ENCODE data around the gene SGPP2. TPM values are rescaled to one million over a fixed set of nuclear protein-coding genes. Genes with fewer than 3 reads are reported as not detected.
"Not testable (repeated sequence)": the region's sequence is repeated elsewhere in the genome, so short reads cannot be mapped to it uniquely, and the experiment has no call there.

SGPP2 gene
- total RNA-seq, 1 donor from 2014 or later, result 0.20 TPM

- TF ChIP-seq EZH2 (IDR thresholded peaks at IDR 0.05; ENCODE audit: insufficient read depth, low read length), result no peak
- peak; percentile 17 for TF ChIP-seq CTCF (IDR thresholded peaks at IDR 0.05; ENCODE audit: insufficient read depth, low read depth, low read length)
- Histone ChIP-seq H3K36me3 (ENCODE audit: insufficient read depth, low read length) (peaks cover 3% of the 10 kb centered on the region), H3K27me3 (ENCODE audit: insufficient read depth, low read length) (no peaks in the 10 kb centered on the region), H3K4me3 (ENCODE audit: insufficient read depth, low read depth, low read length) (no peak overlapping the region), H3K9me3 (ENCODE audit: insufficient read depth, low read depth, low read length) (no peaks in the 10 kb centered on the region), H3K4me2 (ENCODE audit: low read length) (no peak overlapping the region), H3K27ac (ENCODE audit: low read depth, low read length) (no peak overlapping the region), H3K4me1 (ENCODE audit: insufficient read depth, low read length) (no peaks in the 10 kb centered on the region), H3K9ac (ENCODE audit: low read length) (no peak overlapping the region), H3K79me2 (ENCODE audit: insufficient read depth, low read length) (peaks cover 23% of the 10 kb centered on the region), H4K20me1 (ENCODE audit: insufficient read depth, low read length) (peaks cover 18% of the 10 kb centered on the region), H2AFZ (ENCODE audit: low read depth, low read length) (no peak overlapping the region)
- Mint-ChIP-seq H3K4me3 (ENCODE audit: unreplicated experiment) (no peak overlapping the region), H3K4me1 (ENCODE audit: low read depth, unreplicated experiment) (peaks cover 3% of the 10 kb centered on the region), H3K27me3 (ENCODE audit: low read depth, unreplicated experiment) (no peaks in the 10 kb centered on the region), H3K27ac (ENCODE audit: unreplicated experiment) (no peak overlapping the region), H3K9me3 (ENCODE audit: unreplicated experiment) (peaks cover 4% of the 10 kb centered on the region), H3K36me3 (ENCODE audit: low read depth, unreplicated experiment) (peaks cover 20% of the 10 kb centered on the region)
- FAIRE-seq, result no peak
- no peak for DNase-seq (ENCODE audit: low read depth)
These were observed 158.6 kb downstream of the SGPP2 start for GRCh38 chr2:222582928-222583327.

GRCh38 chr2:222584589-222584988 lies 160.2 kb downstream of the SGPP2 start:
- not testable (repeated sequence) for H3K9ac ChIP-seq (ENCODE audit: low read length); DNase-seq (ENCODE audit: low read depth); H3K27me3 ChIP-seq (ENCODE audit: insufficient read depth, low read length); H3K27ac ChIP-seq (ENCODE audit: low read depth, low read length); H3K4me1 ChIP-seq (ENCODE audit: insufficient read depth, low read length); FAIRE-seq; H3K36me3 ChIP-seq (ENCODE audit: insufficient read depth, low read length); H3K4me3 ChIP-seq (ENCODE audit: insufficient read depth, low read depth, low read length); H3K27me3 Mint-ChIP-seq (ENCODE audit: low read depth, unreplicated experiment); H3K4me3 Mint-ChIP-seq (ENCODE audit: unreplicated experiment); H3K4me1 Mint-ChIP-seq (ENCODE audit: low read depth, unreplicated experiment); H3K27ac Mint-ChIP-seq (ENCODE audit: unreplicated experiment); H3K4me2 ChIP-seq (ENCODE audit: low read length); H3K9me3 ChIP-seq (ENCODE audit: insufficient read depth, low read depth, low read length); H3K9me3 Mint-ChIP-seq (ENCODE audit: unreplicated experiment); H2AFZ ChIP-seq (ENCODE audit: low read depth, low read length)
- Histone ChIP-seq H3K79me2 (ENCODE audit: insufficient read depth, low read length) (peaks cover 23% of the 10 kb centered on the region), H4K20me1 (ENCODE audit: insufficient read depth, low read length) (peaks cover 18% of the 10 kb centered on the region)
- H3K36me3 Mint-ChIP-seq (ENCODE audit: low read depth, unreplicated experiment), result peaks cover 20% of the 10 kb centered on the region

DNA sequence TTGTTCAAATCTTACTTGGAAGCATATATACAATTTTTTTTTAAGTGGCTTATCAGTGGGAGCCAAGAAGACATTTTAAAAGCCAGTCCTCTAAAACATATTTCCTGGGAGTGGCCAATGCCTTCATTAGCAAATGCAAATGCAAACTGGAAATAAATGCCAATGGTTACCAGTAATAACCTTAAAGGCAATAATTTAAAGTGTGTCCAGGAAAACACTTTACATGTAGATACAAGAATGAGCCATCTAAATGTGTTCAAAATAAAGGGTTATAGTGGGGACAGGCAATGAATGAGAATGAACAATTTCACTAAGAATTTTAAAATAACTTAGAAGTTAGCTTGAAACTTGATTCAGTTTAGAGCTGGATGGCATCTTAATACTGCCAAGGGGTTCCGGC lies 167.3 kb downstream of the SGPP2 start:
- H3K27ac ChIP-seq (ENCODE audit: low read depth, low read length), result no peak overlapping the region
- no peaks in the 10 kb centered on the region for H4K20me1 ChIP-seq (ENCODE audit: insufficient read depth, low read length)
- H3K4me1 Mint-ChIP-seq (ENCODE audit: low read depth, unreplicated experiment), result peaks cover 10% of the 10 kb centered on the region
- H3K9ac ChIP-seq (ENCODE audit: low read length), result no peak overlapping the region
- H3K4me2 ChIP-seq (ENCODE audit: low read length), result no peak overlapping the region
- H3K9me3 ChIP-seq (ENCODE audit: insufficient read depth, low read depth, low read length), result no peaks in the 10 kb centered on the region
- no peaks in the 10 kb centered on the region for H3K27me3 ChIP-seq (ENCODE audit: insufficient read depth, low read length)
- peaks cover 4% of the 10 kb centered on the region for H3K9me3 Mint-ChIP-seq (ENCODE audit: unreplicated experiment)
- H2AFZ ChIP-seq (ENCODE audit: low read depth, low read length), result no peak overlapping the region
- FAIRE-seq, result no peak
- H3K4me3 ChIP-seq (ENCODE audit: insufficient read depth, low read depth, low read length), result no peak overlapping the region
- DNase-seq (ENCODE audit: low read depth), result no peak
- H3K79me2 ChIP-seq (ENCODE audit: insufficient read depth, low read length), result no peaks in the 10 kb centered on the region
- H3K27me3 Mint-ChIP-seq (ENCODE audit: low read depth, unreplicated experiment), result no peaks in the 10 kb centered on the region
- no peaks in the 10 kb centered on the region for H3K4me1 ChIP-seq (ENCODE audit: insufficient read depth, low read length)
- H3K4me3 Mint-ChIP-seq (ENCODE audit: unreplicated experiment), result no peak overlapping the region
- peaks cover 12% of the 10 kb centered on the region for H3K36me3 ChIP-seq (ENCODE audit: insufficient read depth, low read length)
- H3K36me3 Mint-ChIP-seq (ENCODE audit: low read depth, unreplicated experiment), result peaks cover 8% of the 10 kb centered on the region
- H3K27ac Mint-ChIP-seq (ENCODE audit: unreplicated experiment), result no peak overlapping the region
- TF ChIP-seq CTCF (IDR thresholded peaks at IDR 0.05; ENCODE audit: insufficient read depth, low read depth, low read length) (no peak), EZH2 (IDR thresholded peaks at IDR 0.05; ENCODE audit: insufficient read depth, low read length) (no peak)

Data from astrocyte (in vitro differentiated cells and primary cell).